ENCODE data around the gene DNAH11.
"Not testable (repeated sequence)": the region's sequence is repeated elsewhere in the genome, so short reads cannot be mapped to it uniquely, and the experiment has no call there.

The DNAH11 gene

GRCh38 chr7:21618706-21619105 is 75.9 kb downstream of the DNAH11 start:
- DNase-seq, result no peak

DNA sequence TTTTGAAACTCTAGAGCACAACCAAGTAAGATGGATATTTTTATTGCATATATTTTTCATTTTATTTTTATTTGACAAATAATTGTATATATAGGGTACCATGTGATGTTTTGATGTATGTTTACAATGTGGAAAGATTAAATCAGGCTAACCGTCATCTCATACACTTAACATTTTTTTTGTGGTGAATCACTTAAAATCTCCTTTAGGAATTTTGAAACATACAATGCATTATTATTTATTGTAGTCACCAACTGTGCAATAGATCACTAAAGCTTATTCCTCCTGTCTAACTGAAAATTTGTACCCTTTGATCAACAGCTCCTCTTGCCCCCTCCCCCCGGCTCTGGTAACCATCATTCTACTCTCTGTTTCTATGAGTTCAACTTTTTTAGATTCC is 77.2 kb downstream of the DNAH11 start:
- no peak for DNase-seq

DNA sequence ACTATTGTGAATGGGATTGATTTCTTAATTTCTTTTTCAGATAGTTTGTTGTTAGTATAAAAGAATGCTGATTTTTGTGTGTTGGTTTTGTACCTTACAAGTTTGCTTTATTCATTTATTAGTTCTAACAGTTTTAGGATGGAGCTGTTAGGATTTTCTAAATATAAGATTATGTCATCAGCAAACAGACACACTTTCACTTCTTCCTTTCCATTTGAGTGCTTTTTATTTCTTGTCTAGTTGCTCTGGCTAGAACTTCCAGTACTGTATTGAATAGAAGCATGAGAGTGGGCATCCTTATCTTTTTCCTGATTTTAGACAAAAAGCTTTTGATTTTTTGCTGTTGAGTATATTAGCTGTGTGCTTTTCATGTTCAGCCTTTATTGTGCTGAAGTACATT is 81.5 kb downstream of the DNAH11 start:
- no peak for DNase-seq

DNA sequence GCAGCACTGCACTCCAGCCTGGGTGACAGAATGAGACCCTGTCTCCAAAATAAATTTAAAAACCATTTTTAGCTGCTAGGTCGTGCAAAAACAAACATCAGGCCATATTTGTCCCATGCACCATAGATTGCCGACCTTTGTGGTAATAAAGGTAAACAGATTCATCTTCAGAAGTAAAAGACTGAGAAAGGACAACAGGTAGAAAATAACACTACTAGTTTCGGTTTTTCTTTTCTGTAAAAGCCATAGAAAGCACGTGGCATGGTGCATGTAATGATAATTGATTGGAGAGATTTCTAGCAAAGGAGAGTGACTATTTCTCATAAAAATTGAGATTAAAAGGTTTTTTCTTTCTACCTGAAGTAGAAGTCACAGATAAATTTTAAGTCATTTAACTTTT is 93.9 kb downstream of the DNAH11 start:
- no peak for DNase-seq

- no peak for DNase-seq
Observed at GRCh38 chr7:21639206-21639868, 96.5 kb downstream of the DNAH11 start.

DNA sequence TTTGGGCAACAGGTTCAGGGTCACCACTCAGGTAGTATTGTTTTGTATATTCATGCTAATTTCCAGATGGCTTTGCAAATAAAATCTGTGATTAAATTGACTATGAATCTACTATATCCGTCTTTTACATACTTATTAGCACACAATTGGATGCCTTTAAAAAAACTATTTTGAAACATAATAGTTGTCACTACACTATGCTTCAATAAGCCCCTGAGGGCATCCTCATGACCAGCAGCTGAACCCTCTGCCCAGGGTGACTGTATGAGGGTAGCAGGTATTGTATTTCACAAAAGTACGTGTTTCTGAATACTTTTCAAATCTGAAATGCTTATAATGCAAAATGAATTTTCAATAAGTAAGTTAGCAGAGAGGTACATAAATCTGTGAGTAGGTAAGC is 97.3 kb downstream of the DNAH11 start:
- DNase-seq, result no peak

GRCh38 chr7:21641546-21641945 is 98.7 kb downstream of the DNAH11 start:
- no peak for DNase-seq

DNA sequence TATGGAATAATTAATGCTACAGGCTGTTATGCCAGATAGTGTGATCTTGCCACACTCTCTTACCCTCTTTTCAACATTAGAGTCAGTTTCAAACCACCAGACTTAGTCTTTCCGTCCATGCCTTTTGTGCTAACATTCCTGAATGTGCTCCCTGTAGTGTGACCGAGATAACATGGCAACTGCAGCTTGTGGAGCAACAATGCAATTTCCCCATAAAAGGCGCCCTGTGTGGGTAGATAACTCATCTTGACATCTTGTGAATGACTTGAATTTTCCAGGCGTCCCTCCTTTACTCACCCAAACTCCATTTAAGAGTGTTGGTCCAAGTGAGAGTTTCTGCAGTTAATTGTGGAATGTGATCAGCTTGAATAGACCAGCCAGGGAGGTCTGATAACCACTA is 99.6 kb downstream of the DNAH11 start:
- DNase-seq, result no peak

- DNase-seq, result no peak
Observed at GRCh38 chr7:21651697-21652096, 108.9 kb downstream of the DNAH11 start.

GRCh38 chr7:21653623-21654022 is 110.8 kb downstream of the DNAH11 start:
- DNase-seq, result no peak

GRCh38 chr7:21656081-21656480 is 113.2 kb downstream of the DNAH11 start:
- DNase-seq, result no peak

- no peak for DNase-seq
Observed at GRCh38 chr7:21656796-21657195, 114.0 kb downstream of the DNAH11 start.

DNA sequence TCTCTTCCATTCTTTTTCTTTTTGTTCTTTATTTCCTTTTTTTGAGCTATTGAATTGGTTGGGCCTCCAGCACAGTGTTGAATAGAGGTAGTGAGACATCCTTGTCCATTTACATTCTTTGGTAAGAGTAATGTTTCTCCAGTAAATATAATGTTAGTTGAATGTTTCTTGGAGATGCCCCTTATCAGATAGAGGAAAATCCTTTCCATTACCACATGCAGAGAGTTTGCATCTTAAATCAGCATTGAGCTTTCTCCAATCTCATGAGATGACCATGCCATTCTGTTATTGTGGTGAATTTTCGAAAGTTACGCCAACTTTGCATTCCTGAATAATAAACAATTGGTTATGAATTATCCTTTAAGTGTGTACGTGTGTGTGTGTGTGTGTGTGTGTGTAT is 127.7 kb downstream of the DNAH11 start:
- DNase-seq, result no peak

- DNase-seq, result no peak
Observed at GRCh38 chr7:21671859-21672258, 129.0 kb downstream of the DNAH11 start.

GRCh38 chr7:21675255-21675654 is 132.4 kb downstream of the DNAH11 start:
- no peak for DNase-seq

DNA sequence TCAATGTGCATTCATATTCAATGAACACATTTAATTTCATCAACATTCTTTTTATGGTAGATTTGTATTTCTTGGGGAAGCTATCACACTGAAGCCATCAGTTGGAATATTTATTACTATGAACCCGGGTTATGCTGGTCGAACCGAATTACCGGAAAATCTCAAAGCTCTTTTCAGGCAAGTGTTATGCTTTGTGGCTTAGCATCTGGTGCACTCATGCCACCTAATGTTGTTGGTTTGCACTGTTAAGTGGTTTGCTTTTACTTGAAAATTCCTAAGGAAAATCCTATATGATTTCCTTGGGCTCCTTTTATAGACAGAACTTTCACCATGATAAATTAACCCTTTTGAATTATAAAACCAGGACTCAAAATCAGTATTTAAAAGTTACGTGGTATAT is 147.9 kb downstream of the DNAH11 start:
- DNase-seq, result no peak

DNA sequence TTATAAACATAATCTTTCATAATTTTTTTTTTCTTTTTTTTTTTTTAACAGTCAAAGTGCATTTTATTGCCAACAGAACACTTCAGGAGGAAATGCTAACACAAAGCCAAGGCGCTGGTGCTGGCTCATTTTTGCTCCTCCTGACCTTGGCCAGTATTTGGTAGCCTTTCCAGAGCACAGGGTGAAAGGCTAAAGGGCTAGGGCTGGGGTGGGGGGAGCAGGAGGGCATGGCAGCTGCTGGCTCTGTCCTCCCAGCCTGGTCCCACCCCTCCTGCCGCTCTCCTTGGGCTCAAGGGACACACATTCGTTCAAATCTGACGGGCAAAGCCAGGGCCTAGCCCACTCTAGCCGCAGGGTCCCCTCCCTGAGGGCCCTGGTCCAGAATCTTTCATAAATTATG is 148.3 kb downstream of the DNAH11 start:
- not testable (repeated sequence) for DNase-seq

DNA sequence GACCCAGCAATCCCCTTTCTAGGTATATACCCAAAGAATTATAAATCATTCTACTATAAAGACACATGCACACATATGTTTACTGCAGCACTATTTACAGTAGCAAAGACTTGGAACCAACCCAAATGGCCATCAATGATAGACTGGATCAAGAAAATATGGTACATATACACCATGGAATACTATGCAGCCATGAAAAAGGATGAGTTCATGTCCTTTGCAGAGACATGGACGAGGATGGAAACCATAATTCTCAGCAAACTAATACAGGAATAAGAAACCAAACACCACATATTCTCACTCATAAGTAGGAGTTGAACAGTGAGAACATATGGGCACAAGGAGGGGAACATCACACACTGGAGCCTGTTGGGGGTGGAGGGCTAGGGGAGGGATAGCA is 157.7 kb downstream of the DNAH11 start:
- DNase-seq, result not testable (repeated sequence)

DNA sequence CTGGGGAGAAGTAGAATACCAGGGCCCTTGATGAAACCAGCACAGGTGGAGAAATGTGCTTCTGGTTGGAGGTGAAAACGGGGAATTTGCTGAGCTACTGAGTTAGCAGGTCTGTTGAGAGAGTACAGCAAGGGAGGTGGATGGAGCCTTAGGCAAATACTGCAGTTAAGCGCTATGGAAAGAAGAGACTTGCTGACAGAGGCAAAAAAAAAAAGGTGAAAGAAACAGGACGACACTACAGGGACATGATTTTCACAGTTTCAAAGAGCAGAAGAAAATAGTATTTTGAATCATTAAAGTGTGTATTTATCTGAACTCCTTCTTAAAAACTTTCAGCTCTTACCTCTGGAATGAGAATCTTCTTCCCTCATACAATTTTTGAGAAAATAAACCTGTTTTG is 159.5 kb downstream of the DNAH11 start:
- DNase-seq, result no peak

DNA sequence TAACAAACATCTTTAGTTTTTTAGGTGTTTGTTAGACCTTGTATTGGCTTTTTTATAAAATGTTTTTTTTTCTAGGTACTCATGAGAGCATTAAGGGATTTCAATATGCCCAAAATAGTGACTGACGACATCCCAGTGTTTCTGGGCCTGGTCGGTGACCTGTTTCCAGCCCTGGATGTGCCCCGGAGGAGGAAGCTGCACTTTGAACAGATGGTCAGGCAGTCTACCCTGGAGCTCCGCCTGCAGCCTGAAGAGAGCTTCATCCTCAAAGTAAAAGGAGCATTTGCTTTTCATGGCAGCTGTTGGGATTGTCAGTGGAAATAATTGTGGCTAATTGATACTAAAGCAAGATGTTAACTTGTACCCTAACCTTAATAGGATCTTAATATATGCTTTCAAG is 161.5 kb downstream of the DNAH11 start:
- no peak for DNase-seq

GRCh38 chr7:21706131-21706530 is 163.3 kb downstream of the DNAH11 start:
- DNase-seq, result no peak

- DNase-seq, result no peak
Observed at GRCh38 chr7:21707566-21707965, 164.7 kb downstream of the DNAH11 start.

- DNase-seq, result no peak
Observed at GRCh38 chr7:21708096-21708495, 165.3 kb downstream of the DNAH11 start.

GRCh38 chr7:21717323-21717722 is 174.5 kb downstream of the DNAH11 start:
- no peak for DNase-seq

GRCh38 chr7:21718391-21718790 is 175.6 kb downstream of the DNAH11 start:
- DNase-seq, result no peak

DNA sequence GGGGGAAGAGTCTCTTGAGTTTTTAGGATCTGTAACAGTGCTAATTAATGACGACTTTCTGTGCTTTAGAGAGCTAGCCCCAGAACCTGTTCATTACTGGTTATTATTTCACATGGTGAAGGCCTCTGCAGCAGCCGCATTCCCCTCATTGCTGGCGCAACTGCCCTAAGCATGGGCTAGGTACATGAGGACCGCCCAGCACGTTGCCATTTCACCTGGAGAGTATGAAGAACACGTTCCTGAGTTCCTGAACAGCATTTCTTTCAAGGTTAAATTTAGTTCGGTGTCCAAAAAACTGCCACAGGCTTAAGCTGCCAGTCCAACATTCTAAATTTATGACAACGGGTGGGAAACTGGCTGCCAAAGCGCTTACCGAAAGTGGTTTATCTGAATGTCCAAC is 177.0 kb downstream of the DNAH11 start:
- no peak for DNase-seq
